H1 (cell line): Measurements from ENCODE around the gene FLVCR2. TPM values are rescaled to one million over a fixed set of nuclear protein-coding genes. Genes with fewer than 3 reads are reported as not detected.

Experiments used
- CBX8 ChIP-seq: fragments of 300-800, 300-1000 bp; sonication (generic); IDR thresholded peaks from 2 replicates; pipeline ENCODE4 v1.7.1; 2016; ENCODE audit warnings: low read depth, low read length, borderline replicate concordance
- CEBPB ChIP-seq: IDR thresholded peaks from 2 replicates; pipeline ENCODE4 v1.6.1; 2012; ENCODE audit warnings: low read depth, low read length
- CTCF ChIP-seq, 3 experiments: IDR thresholded peaks; 1 replicate in 2 of 3; 2 replicates in 1 of 3; pipeline versions ENCODE4 v1.5.1 to v1.6.1; 2011; ENCODE audit warnings: low read length in 3 of 3, mild to moderate bottlenecking in 3 of 3, inconsistent platforms in 2 of 3, low read depth in 1 of 3, moderate library complexity in 1 of 3; ENCODE audit not compliant: insufficient read depth in 1 of 3; ENCODE audit errors: control extremely low read depth in 1 of 3
- MAX ChIP-seq: IDR thresholded peaks from 2 replicates; pipeline ENCODE4 v1.6.1; 2012; ENCODE audit warnings: inconsistent platforms
- POU5F1 ChIP-seq: IDR thresholded peaks from 2 replicates; pipeline ENCODE4 v1.6.1; 2011; ENCODE audit warnings: low read depth, mild to moderate bottlenecking, low read length, moderate library complexity
- RNF2 ChIP-seq: fragments of 200-900, 300-1000 bp; sonication (generic); IDR thresholded peaks from 2 replicates; pipeline ENCODE4 v1.7.1; 2016; ENCODE audit warnings: borderline replicate concordance, low read depth, mild to moderate bottlenecking, antibody characterized with exemption, low read length; ENCODE audit not compliant: poor library complexity, severe bottlenecking; ENCODE audit errors: missing control alignments
- SIN3A ChIP-seq, 2 experiments: IDR thresholded peaks in 1 of 2; conservative IDR thresholded peaks in 1 of 2; 2 replicates each; pipeline ENCODE4 v1.6.1; 2011 to 2012; ENCODE audit warnings: low read length in 2 of 2, improper control_type of control experiment in 1 of 2, low read depth in 1 of 2, mild to moderate bottlenecking in 1 of 2
- SP4 ChIP-seq: IDR thresholded peaks from 2 replicates; pipeline ENCODE4 v1.6.1; 2012; ENCODE audit warnings: low read length, inconsistent platforms
- SRF ChIP-seq: IDR thresholded peaks from 2 replicates; pipeline ENCODE4 v1.6.1; 2011; ENCODE audit warnings: mild to moderate bottlenecking, low read depth, low read length, moderate library complexity
- TBP ChIP-seq: IDR thresholded peaks from 2 replicates; pipeline ENCODE4 v1.6.1; 2011; ENCODE audit warnings: low read depth, low read length, improper control_type of control experiment
- TEAD4 ChIP-seq: IDR thresholded peaks from 2 replicates; pipeline ENCODE4 v1.6.1; 2012; ENCODE audit warnings: low read depth, low read length, inconsistent platforms, mixed read lengths
- USF2 ChIP-seq: IDR thresholded peaks from 2 replicates; pipeline ENCODE4 v1.6.1; 2011; ENCODE audit warnings: low read length, improper control_type of control experiment
- YY1 ChIP-seq: IDR thresholded peaks from 2 replicates; pipeline ENCODE4 v1.6.1; 2011; ENCODE audit warnings: low read depth, mild to moderate bottlenecking, low read length
- ZNF274 ChIP-seq: IDR thresholded peaks from 2 replicates; pipeline ENCODE4 v1.7.0; 2012; ENCODE audit warnings: low read length, borderline replicate concordance; ENCODE audit errors: extremely low read depth
- polyA plus RNA-seq, 7 experiments: library from polyadenylated mRNA; depleted of rRNA in 3 of 7; stranded (reverse) in 5 of 7; unstranded in 2 of 7; fragments of >200 nt in 5 of 7; fragments of 200-250 nt in 2 of 7; gene quantifications; 1 replicate in 5 of 7; 2 replicates in 1 of 7; 4 replicates in 1 of 7; pipeline versions ENCODE4 v1.2.1 to v1.2.3, GENCODE V29; 2011 to 2013; ENCODE audit warnings: missing spikeins in 2 of 7, mixed read lengths in 2 of 7
- total RNA-seq: library from RNA; stranded (reverse); fragmentation: NEBNext Ultra II Directional; extraction: Animal tissue kit (Norgen Biotek cat#: 25700); gene quantifications from 2 replicates; pipeline ENCODE4 v1.2.1, GENCODE V29; 2021

FLVCR2 gene
- total and polyA plus RNA-seq, 2 of the 8 experiments (the other 6 are each of a cell fraction or from before 2014, with no cell fraction given) = 7.1 to 8.2 TPM

- peak; percentile 35; the same call in 1 of the 2 replicates for TF ChIP-seq YY1
- TF ChIP-seq TBP = no peak
- TF ChIP-seq CEBPB = no peak
- 0 out of 2 replicates have a peak, but pooled peaks have one; percentile 4 for TF ChIP-seq USF2
- TF ChIP-seq CTCF (IDR thresholded peaks at IDR 0.05; ENCODE audit: control extremely low read depth in 1 of 3, insufficient read depth in 1 of 3, low read depth in 1 of 3, low read length in 3 of 3) = peak; percentile 75 to 91 (median 90)
- no peak for TF ChIP-seq RNF2
- TF ChIP-seq POU5F1 = no peak
- TF ChIP-seq SP4 = no peak
- 0 out of 2 replicates have a peak, but pooled peaks have one; percentile 0 for TF ChIP-seq TEAD4
- 0 out of 4 replicates have a peak, but pooled peaks of 1 of the 2 experiments have one; percentile 58 for TF ChIP-seq SIN3A (conservative IDR thresholded peaks at IDR 0.05 in 1 of 2, IDR thresholded peaks at IDR 0.05 in 1 of 2; ENCODE audit: low read depth in 1 of 2, low read length in 2 of 2)
- TF ChIP-seq ZNF274 = no peak
- no peak for TF ChIP-seq CBX8
- no peak for TF ChIP-seq MAX
- no peak for TF ChIP-seq SRF
These were observed 705 bp upstream of the FLVCR2 start (continued) for GRCh38 chr14:75577729-75578101.
